K562 (cell line): ENCODE data around the gene NT5C. TPM values are rescaled to one million over a fixed set of nuclear protein-coding genes. Genes with fewer than 3 reads are reported as not detected.

Experiments used
- ATAC-seq: fragments of 200-7000 bp; cut with Tn5 transposase; 3 replicates; pipeline ENCODE4 v1.9.1; 2020; ENCODE audit warnings: moderate library complexity
- BruUV-seq: library from RNA; stranded (reverse); fragments of 400-500 nt; replicated peaks from 2 replicates; lab custom pipeline; 2021; lab: Mats Ljungman, UMichigan
- CTCF ChIA-PET: fragments of 300-600 bp; formaldehyde crosslinking; extraction: SDS; loops from one replicate; lab custom pipeline; 2021; ENCODE audit warnings: low intra/inter-chr PET ratio; lab: Yijun Ruan, JAX
- POLR2A ChIA-PET: fragments of 300-600, 350-650 bp; sonication (Branson Sonifier 250); formaldehyde crosslinking; extraction: SDS; loops from one replicate; lab custom pipeline; 2021; ENCODE audit warnings: antibody characterized with exemption, inconsistent platforms; lab: Yijun Ruan, JAX
- DNase-seq, 4 experiments: peaks; one replicate each; pipeline versions ENCODE4 v3.0.0 to v3.0.0-alpha.2; 2011 to 2018; ENCODE audit warnings: low spot score in 3 of 4, mixed read lengths in 3 of 4; ENCODE audit errors: extremely low read depth in 1 of 4
- FAIRE-seq: peaks from 2 replicates; lab custom pipeline; 2011; peaks lifted over from hg19 to GRCh38; lab: Jason Lieb, UNC
- H2AFZ ChIP-seq: 2 replicates; pipeline ENCODE4 v1.6.0; 2011; ENCODE audit warnings: low read depth, low read length, control low read depth, inconsistent platforms
- H3K27ac ChIP-seq: fragments of 200-600 bp; 3 replicates; pipeline ENCODE4 v1.8.0; 2011; ENCODE audit warnings: low read depth, mild to moderate bottlenecking, control low read depth, inconsistent platforms, low read length, moderate library complexity, mixed read lengths; ENCODE audit errors: extremely low read depth
- H3K27me3 ChIP-seq, 2 experiments: fragments of 300-600 bp in 1 of 2; 2 replicates in 1 of 2; 3 replicates in 1 of 2; pipeline versions ENCODE4 v1.6.0 to v1.8.0; 2011; ENCODE audit warnings: inconsistent platforms in 2 of 2, low read length in 2 of 2, mild to moderate bottlenecking in 1 of 2, mixed read lengths in 1 of 2, moderate library complexity in 1 of 2; ENCODE audit not compliant: control insufficient read depth in 2 of 2, insufficient read depth in 2 of 2
- H3K36me3 ChIP-seq: fragments of 300-600 bp; 3 replicates; pipeline ENCODE4 v1.8.0; 2011; ENCODE audit warnings: mild to moderate bottlenecking, low read length, inconsistent platforms; ENCODE audit not compliant: control insufficient read depth, insufficient read depth
- H3K4me1 ChIP-seq, 2 experiments: fragments of 200-600 bp in 1 of 2; replicated peaks in 1 of 2; 2 replicates in 1 of 2; 3 replicates in 1 of 2; pipeline versions ENCODE4 v1.5.1 to v1.8.0; 2011; ENCODE audit warnings: inconsistent platforms in 2 of 2, low read length in 2 of 2, mild to moderate bottlenecking in 1 of 2, mixed read lengths in 1 of 2, moderate library complexity in 1 of 2; ENCODE audit not compliant: control insufficient read depth in 2 of 2, insufficient read depth in 2 of 2
- H3K4me2 ChIP-seq: 2 replicates; pipeline ENCODE4 v1.6.1; 2011; ENCODE audit warnings: low read length, control low read depth, inconsistent platforms, mixed read lengths; ENCODE audit not compliant: insufficient read depth
- H3K4me3 ChIP-seq: fragments of 200-600 bp; sonication (generic), shearing (Covaris generic); 2 replicates; pipeline ENCODE4 v1.5.1; 2016; ENCODE audit warnings: control low read depth, inconsistent platforms
- H3K79me2 ChIP-seq: fragments of 200-600 bp; 3 replicates; pipeline ENCODE4 v1.8.0; 2011; ENCODE audit warnings: low read length, inconsistent platforms; ENCODE audit not compliant: control insufficient read depth, insufficient read depth
- H3K9ac ChIP-seq, 2 experiments: 2 replicates each; pipeline versions ENCODE4 v1.6.0 to v1.6.1; 2011; ENCODE audit warnings: low read depth in 2 of 2, low read length in 2 of 2, control low read depth in 1 of 2, inconsistent platforms in 1 of 2, mild to moderate bottlenecking in 1 of 2, mixed read lengths in 1 of 2; ENCODE audit not compliant: insufficient read depth in 1 of 2
- H3K9me1 ChIP-seq: one replicate; pipeline ENCODE4 v1.6.0; 2011; ENCODE audit warnings: inconsistent platforms, mild to moderate bottlenecking, low read length, moderate library complexity; ENCODE audit not compliant: control insufficient read depth, insufficient read depth
- H3K9me3 ChIP-seq: replicated peaks from 2 replicates; pipeline ENCODE4 v1.5.1; 2011; ENCODE audit warnings: low read depth, low read length, inconsistent platforms; ENCODE audit not compliant: control insufficient read depth, insufficient read depth
- H4K20me1 ChIP-seq: replicated peaks from 2 replicates; pipeline ENCODE4 v1.6.1; 2011; ENCODE audit warnings: low read length, inconsistent platforms, mixed read lengths; ENCODE audit not compliant: control insufficient read depth, insufficient read depth
- ARID3A ChIP-seq: IDR thresholded peaks from 2 replicates; pipeline ENCODE4 v1.6.1; 2012; ENCODE audit warnings: low read depth, low read length, improper control_type of control experiment, borderline replicate concordance
- BCOR ChIP-seq: fragments of 450-650 bp; IDR thresholded peaks from 2 replicates; pipeline ENCODE4 v1.6.1; 2016
- GATAD2A ChIP-seq: fragments of 450-650 bp; IDR thresholded peaks from 2 replicates; pipeline ENCODE4 v1.6.1; 2017
- HDAC1 ChIP-seq, 2 experiments: fragments of 450-650 bp; IDR thresholded peaks; 2 replicates each; pipeline ENCODE4 v1.6.1; 2016 to 2017; ENCODE audit warnings: inconsistent platforms in 1 of 2, mild to moderate bottlenecking in 1 of 2, moderate library complexity in 1 of 2
- HDAC3 ChIP-seq: fragments of 450-650 bp; IDR thresholded peaks from 2 replicates; pipeline ENCODE4 v1.6.1; 2018; ENCODE audit warnings: borderline replicate concordance, mild to moderate bottlenecking, moderate library complexity; ENCODE audit not compliant: partially characterized antibody
- JUND ChIP-seq, 2 experiments: IDR thresholded peaks; 2 replicates in 1 of 2; 3 replicates in 1 of 2; pipeline ENCODE4 v1.6.1; 2011; ENCODE audit warnings: borderline replicate concordance in 2 of 2, low read depth in 2 of 2, low read length in 2 of 2, improper control_type of control experiment in 1 of 2, missing biosample characterization in 1 of 2, missing genetic modification characterization in 1 of 2, missing genetic modification reagents in 1 of 2
- KDM5B ChIP-seq: fragments of 200-600 bp; sonication (generic); IDR thresholded peaks from 2 replicates; pipeline ENCODE4 v1.6.1; 2012; ENCODE audit warnings: low read depth, mild to moderate bottlenecking, moderate library complexity, low read length, control low read depth, inconsistent platforms; ENCODE audit not compliant: insufficient replicate concordance
- MBD2 ChIP-seq: sonication (generic); IDR thresholded peaks from 2 replicates; pipeline ENCODE4 v1.6.1; 2016; ENCODE audit warnings: low read depth, borderline replicate concordance
- MECOM ChIP-seq: fragments of 250-450 bp; sonication (Bioruptor Pico); IDR thresholded peaks from 2 replicates; pipeline ENCODE4 v1.8.0; 2022; ENCODE audit warnings: inconsistent platforms
- NELFE ChIP-seq: IDR thresholded peaks from 2 replicates; pipeline ENCODE4 v1.6.1; 2011; ENCODE audit warnings: mild to moderate bottlenecking; ENCODE audit not compliant: insufficient read depth, insufficient read length
- TEAD1 ChIP-seq, 2 experiments: fragments of 450-650 bp in 1 of 2; sonication (generic) in 1 of 2; formaldehyde crosslinking; IDR thresholded peaks; 2 replicates each; pipeline versions ENCODE4 v1.4.0 to v1.8.0; 2020 to 2022; ENCODE audit warnings: mild to moderate bottlenecking in 2 of 2, missing genetic modification reagents in 1 of 2
- ZEB2 ChIP-seq: fragments of 450-650 bp; IDR thresholded peaks from 2 replicates; pipeline ENCODE4 v1.6.1; 2016
- ZNF197 ChIP-seq: fragments of 200-800 bp; sonication (Bioruptor generic); IDR thresholded peaks from 2 replicates; pipeline ENCODE4 v1.6.1; 2016; ENCODE audit warnings: low read depth, missing genetic modification characterization, missing compliant biosample characterization
- ZNF445 ChIP-seq: fragments of 250-450 bp; sonication (Bioruptor Pico); IDR thresholded peaks from 2 replicates; pipeline ENCODE4 v1.4.0; 2020; ENCODE audit warnings: low read depth, mild to moderate bottlenecking, moderate library complexity
- WGBS: fragments of 100-300 bp; shearing (Covaris generic); methylation state at CpG from one replicate; pipeline ENCODE4 v1.1.6; 2016; ENCODE audit warnings: low coverage, mixed read lengths; ENCODE audit not compliant: insufficient coverage; ENCODE audit errors: missing lambda C conversion rate; 5-methylcytosine and 5-hydroxymethylcytosine counted together
- in situ Hi-C: fragments of 300-500 bp; cut with MboI; formaldehyde crosslinking; loops from 4 replicates; pipeline ENCODE4 v1.15.0; 2018; ENCODE audit warnings: inconsistent platforms, mixed read lengths
- intact Hi-C: fragments of 100-400 bp; cut with micrococcal nuclease; formaldehyde crosslinking; loops from 2 replicates; pipeline ENCODE4 v1.14.2; 2022
- polyA plus RNA-seq, 8 experiments: library from polyadenylated mRNA; depleted of rRNA in 4 of 8; stranded (reverse) in 5 of 8; unstranded in 3 of 8; fragments of >200 nt; fragmentation: Nextera tagmentation in 2 of 8; fragmentation: Illumina TruSeq in 1 of 8; extraction: Ambion mirVana in 2 of 8; extraction: Trizol in 1 of 8; gene quantifications; 2 replicates each; pipeline versions ENCODE4 v1.2.1 to v1.2.3, GENCODE V29; 2011 to 2014; ENCODE audit warnings: inconsistent platforms in 1 of 8, missing spikeins in 1 of 8
- total RNA-seq, 7 experiments: library from RNA; depleted of rRNA in 6 of 7; stranded (reverse); fragments of >200 nt in 6 of 7; fragmentation: Illumina TruSeq in 2 of 7; extraction: Trizol in 2 of 7; gene quantifications; 2 replicates each; pipeline versions ENCODE4 v1.2.1 to v1.2.3, GENCODE V29; 2011 to 2021; ENCODE audit warnings: low replicate concordance in 1 of 7
- TF ChIP-seq, protein P1 (sequence below), 2 experiments: fragments of 200-800 bp in 1 of 2; sonication (Bioruptor generic) in 1 of 2; sonication (generic) in 1 of 2; formaldehyde crosslinking in 1 of 2; IDR thresholded peaks in 1 of 2; conservative IDR thresholded peaks in 1 of 2; 2 replicates each; pipeline versions ENCODE4 v1.5.0 to v1.6.1; 2016 to 2020; ENCODE audit warnings: missing compliant biosample characterization in 1 of 2, missing genetic modification characterization in 1 of 2, missing genetic modification reagents in 1 of 2
- TF ChIP-seq, protein P2 (sequence below): sonication (generic); formaldehyde crosslinking; IDR thresholded peaks from 2 replicates; pipeline ENCODE4 v1.8.0; 2023; ENCODE audit warnings: mild to moderate bottlenecking, missing genetic modification reagents

The NT5C gene
- total and polyA plus RNA-seq, 9 of the 15 experiments (the other 6 are each of a cell fraction or from before 2014, with no cell fraction given), result 2.9 to 205 (median 45.0) TPM

- Histone ChIP-seq H3K27me3 (no peaks in the 10 kb centered on the region), H3K27ac (peak overlapping the region; percentile 83), H3K9me1 (no peaks in the 10 kb centered on the region), H2AFZ (peak overlapping the region; percentile 94), H3K9ac (peak overlapping the region; percentile 84 to 99), H3K4me2 (peak overlapping the region; percentile 98), H3K36me3 (peaks cover 13% of the 10 kb centered on the region; the same call in 2 of the 3 replicates), H3K79me2 (peaks cover 39% of the 10 kb centered on the region), H4K20me1 (no peaks in the 10 kb centered on the region), H3K9me3 (no peaks in the 10 kb centered on the region), H3K4me3 (peak overlapping the region; percentile 71), H3K4me1 (peaks cover 12 to 34% of the 10 kb centered on the region in 2 experiments)
- POLR2A ChIA-PET, result interaction anchor here (0.6 to 3.9 kb wide), 14 partner anchors 9 to 346 kb away, joined by 3 to 38 read pairs (median 3); partner anchors contain the start of gene TMEM94
- in situ Hi-C loops (loop anchor here (5.0 to 10.0 kb wide), 3 partner anchors 48 to 304 kb away; no protein-coding TSS in a partner anchor), intact Hi-C loops (loop anchor here (1.0 to 5.0 kb wide), 4 partner anchors 44 to 148 kb away; partner anchors contain the start of gene JPT1)
- DNase-seq (peak in 2 of 4 experiments; percentile 27 to 57), ATAC-seq (peak; percentile 10), FAIRE-seq (peak; percentile 75)
- BruUV-seq, result no TSS peak
- CTCF ChIA-PET, result no interaction called here
- WGBS, result 10% methylated on average over 27 of the region's 40 CpGs
- no peak for TF ChIP-seq MECOM (CRISPR knock-in tag)
- TF ChIP-seq ZEB2, result peak; percentile 71
- TF ChIP-seq ARID3A, result no peak
- TF ChIP-seq GATAD2A, result no peak
- TF ChIP-seq, protein P1, sequence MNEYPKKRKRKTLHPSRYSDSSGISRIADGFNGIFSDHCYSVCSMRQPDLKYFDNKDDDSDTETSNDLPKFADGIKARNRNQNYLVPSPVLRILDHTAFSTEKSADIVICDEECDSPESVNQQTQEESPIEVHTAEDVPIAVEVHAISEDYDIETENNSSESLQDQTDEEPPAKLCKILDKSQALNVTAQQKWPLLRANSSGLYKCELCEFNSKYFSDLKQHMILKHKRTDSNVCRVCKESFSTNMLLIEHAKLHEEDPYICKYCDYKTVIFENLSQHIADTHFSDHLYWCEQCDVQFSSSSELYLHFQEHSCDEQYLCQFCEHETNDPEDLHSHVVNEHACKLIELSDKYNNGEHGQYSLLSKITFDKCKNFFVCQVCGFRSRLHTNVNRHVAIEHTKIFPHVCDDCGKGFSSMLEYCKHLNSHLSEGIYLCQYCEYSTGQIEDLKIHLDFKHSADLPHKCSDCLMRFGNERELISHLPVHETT (CRISPR knock-in tag; conservative IDR thresholded peaks at IDR 0.05 in 1 of 2, IDR thresholded peaks at IDR 0.05 in 1 of 2), result no peak
- TF ChIP-seq KDM5B, result peak; percentile 13
- TF ChIP-seq NELFE, result no peak
- TF ChIP-seq ZNF197, result no peak
- no peak for TF ChIP-seq MBD2
- no peak for TF ChIP-seq ZNF445 (CRISPR knock-in tag)
- no peak for TF ChIP-seq HDAC3
- peak in 1 of 2 experiments; percentile 53; a peak in 2 of 4 replicates for TF ChIP-seq HDAC1 (IDR thresholded peaks at IDR 0.05)
- TF ChIP-seq BCOR, result peak; percentile 89
- TF ChIP-seq JUND (IDR thresholded peaks at IDR 0.05; ENCODE audit: borderline replicate concordance, low read depth, low read length), result no peak
- no peak for TF ChIP-seq JUND (tag; IDR thresholded peaks at IDR 0.05; ENCODE audit: borderline replicate concordance, low read depth, low read length)
- no peak for TF ChIP-seq TEAD1 (CRISPR knock-in tag; IDR thresholded peaks at IDR 0.05)
- TF ChIP-seq, protein P2, sequence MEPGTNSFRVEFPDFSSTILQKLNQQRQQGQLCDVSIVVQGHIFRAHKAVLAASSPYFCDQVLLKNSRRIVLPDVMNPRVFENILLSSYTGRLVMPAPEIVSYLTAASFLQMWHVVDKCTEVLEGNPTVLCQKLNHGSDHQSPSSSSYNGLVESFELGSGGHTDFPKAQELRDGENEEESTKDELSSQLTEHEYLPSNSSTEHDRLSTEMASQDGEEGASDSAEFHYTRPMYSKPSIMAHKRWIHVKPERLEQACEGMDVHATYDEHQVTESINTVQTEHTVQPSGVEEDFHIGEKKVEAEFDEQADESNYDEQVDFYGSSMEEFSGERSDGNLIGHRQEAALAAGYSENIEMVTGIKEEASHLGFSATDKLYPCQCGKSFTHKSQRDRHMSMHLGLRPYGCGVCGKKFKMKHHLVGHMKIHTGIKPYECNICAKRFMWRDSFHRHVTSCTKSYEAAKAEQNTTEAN (CRISPR knock-in tag), result 0 out of 2 replicates have a peak, but pooled peaks have one; percentile 41
Observed at GRCh38 chr17:75110234-75110937, 21.2 kb downstream of the NT5C start.
